GM19035 (cell line): ENCODE results near the gene CALCOCO2.
"Not testable (repeated sequence)": the region's sequence is repeated elsewhere in the genome, so short reads cannot be mapped to it uniquely, and the experiment has no call there.

Experiments used
- ATAC-seq: cut with Tn5 transposase; IDR thresholded peaks from one replicate; pipeline ENCODE4 v1.9.1; 2021; ENCODE audit not compliant: unreplicated experiment

CALCOCO2 gene

GRCh38 chr17:48820936-48821335, 9.9 kb upstream of the CALCOCO2 start:
- ATAC-seq = not testable (repeated sequence)

- ATAC-seq = no peak
Observed at GRCh38 chr17:48825446-48826381, 5.1 kb upstream of the CALCOCO2 start.

GRCh38 chr17:48831549-48831883, 681 bp downstream of the CALCOCO2 start:
- ATAC-seq = no peak

GRCh38 chr17:48834973-48835372, 4.1 kb downstream of the CALCOCO2 start:
- ATAC-seq = no peak

GRCh38 chr17:48835971-48836370, 5.1 kb downstream of the CALCOCO2 start:
- no peak for ATAC-seq

GRCh38 chr17:48837458-48837857, 6.6 kb downstream of the CALCOCO2 start:
- ATAC-seq = not testable (repeated sequence)

GRCh38 chr17:48840441-48840840, 9.6 kb downstream of the CALCOCO2 start:
- no peak for ATAC-seq

- ATAC-seq = peak; percentile 87
Observed at GRCh38 chr17:48841395-48841831, 10.6 kb downstream of the CALCOCO2 start.

- no peak for ATAC-seq
Observed at GRCh38 chr17:48842746-48843145, 11.9 kb downstream of the CALCOCO2 start.

- no peak for ATAC-seq
Observed at GRCh38 chr17:48843187-48843900, 12.5 kb downstream of the CALCOCO2 start.

- ATAC-seq = no peak
Observed at GRCh38 chr17:48850792-48851323, 20.0 kb downstream of the CALCOCO2 start.

- ATAC-seq = no peak
Observed at GRCh38 chr17:48854774-48855476, 24.1 kb downstream of the CALCOCO2 start.

- ATAC-seq = no peak
Observed at GRCh38 chr17:48856122-48856821, 25.4 kb downstream of the CALCOCO2 start.

- ATAC-seq = no peak
Observed at GRCh38 chr17:48860034-48860433, 29.2 kb downstream of the CALCOCO2 start.

GRCh38 chr17:48860456-48860855, 29.6 kb downstream of the CALCOCO2 start:
- ATAC-seq = no peak

- ATAC-seq = no peak
Observed at GRCh38 chr17:48868916-48869500, 38.2 kb downstream of the CALCOCO2 start.

- no peak for ATAC-seq
Observed at GRCh38 chr17:48869821-48870318, 39.0 kb downstream of the CALCOCO2 start.

- no peak for ATAC-seq
Observed at GRCh38 chr17:48871035-48871550, 40.3 kb downstream of the CALCOCO2 start.

GRCh38 chr17:48871551-48872351, 40.9 kb downstream of the CALCOCO2 start:
- ATAC-seq = no peak
